ENCODE results near the gene OR2A2. TPM values are rescaled to one million over a fixed set of nuclear protein-coding genes. Genes with fewer than 3 reads are reported as not detected.

Gene OR2A2
- polyA plus RNA-seq, 1 of the 3 experiments (the other 2 are of a cell fraction): not detected

GRCh38 chr7:144105211-144105610 lies 4.2 kb upstream of the OR2A2 start:
- Histone ChIP-seq H3K9me2 (no peaks in the 10 kb centered on the region), H2AFZ (ENCODE audit: low read depth) (no peak overlapping the region), H3K27me3 (ENCODE audit: insufficient read depth) (no peaks in the 10 kb centered on the region; the same call in 1 of the 2 replicates), H3K27ac (ENCODE audit: low read depth in 2 of 2, low read length in 1 of 2) (no peak overlapping the region), H4K20me1 (ENCODE audit: insufficient read depth) (no peaks in the 10 kb centered on the region), H3K4me1 (ENCODE audit: control insufficient read depth in 1 of 2, insufficient read depth in 2 of 2, low read depth in 1 of 2, low read length in 1 of 2) (no peaks in the 10 kb centered on the region), H3K9ac (no peak overlapping the region), H3F3A (replicated peaks; ENCODE audit: insufficient read depth) (no peaks in the 10 kb centered on the region), H3K4me3 (ENCODE audit: low read depth in 2 of 2, low read length in 1 of 2) (no peak overlapping the region), H3K36me3 (replicated peaks in 1 of 2; ENCODE audit: control insufficient read depth in 1 of 2, insufficient read depth in 2 of 2, low read length in 1 of 2) (no peaks in the 10 kb centered on the region), H3K9me3 (no peaks in the 10 kb centered on the region), H3K79me2 (ENCODE audit: insufficient read depth) (no peaks in the 10 kb centered on the region), H3K4me2 (no peak overlapping the region)
- ChIA-PET CTCF (interaction anchor here (0.8 kb wide), 1 partner anchor 23 kb away, joined by 3 read pairs; no protein-coding TSS in a partner anchor), POLR2A (no interaction called here)
- DNase-seq: no peak
- TF ChIP-seq USF1 (IDR thresholded peaks at IDR 0.05; ENCODE audit: borderline replicate concordance, low read depth): no peak
- TF ChIP-seq GATA2 (CRISPR knock-in tag; IDR thresholded peaks at IDR 0.05): no peak
- TF ChIP-seq NRF1 (IDR thresholded peaks at IDR 0.05; ENCODE audit: low read depth, low read length): no peak
- no peak for TF ChIP-seq MEF2A (IDR thresholded peaks at IDR 0.05; ENCODE audit: borderline replicate concordance, low read depth)
- TF ChIP-seq TAF1 (IDR thresholded peaks at IDR 0.05; ENCODE audit: borderline replicate concordance, low read depth, low read length): no peak
- TF ChIP-seq RAD21 (IDR thresholded peaks at IDR 0.05; ENCODE audit: low read length): no peak
- no peak for TF ChIP-seq JUND (IDR thresholded peaks at IDR 0.05)
- no peak for TF ChIP-seq YY1 (IDR thresholded peaks at IDR 0.05; ENCODE audit: low read depth)
- TF ChIP-seq, protein P1, sequence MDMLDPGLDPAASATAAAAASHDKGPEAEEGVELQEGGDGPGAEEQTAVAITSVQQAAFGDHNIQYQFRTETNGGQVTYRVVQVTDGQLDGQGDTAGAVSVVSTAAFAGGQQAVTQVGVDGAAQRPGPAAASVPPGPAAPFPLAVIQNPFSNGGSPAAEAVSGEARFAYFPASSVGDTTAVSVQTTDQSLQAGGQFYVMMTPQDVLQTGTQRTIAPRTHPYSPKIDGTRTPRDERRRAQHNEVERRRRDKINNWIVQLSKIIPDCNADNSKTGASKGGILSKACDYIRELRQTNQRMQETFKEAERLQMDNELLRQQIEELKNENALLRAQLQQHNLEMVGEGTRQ (IDR thresholded peaks at IDR 0.05; ENCODE audit: borderline replicate concordance, low read depth, low read length): no peak
- no peak for TF ChIP-seq RFX5 (IDR thresholded peaks at IDR 0.05; ENCODE audit: low read length)
- TF ChIP-seq POLR2AphosphoS5 (IDR thresholded peaks at IDR 0.05; ENCODE audit: low read depth, low read length): no peak
- TF ChIP-seq, protein P2, sequence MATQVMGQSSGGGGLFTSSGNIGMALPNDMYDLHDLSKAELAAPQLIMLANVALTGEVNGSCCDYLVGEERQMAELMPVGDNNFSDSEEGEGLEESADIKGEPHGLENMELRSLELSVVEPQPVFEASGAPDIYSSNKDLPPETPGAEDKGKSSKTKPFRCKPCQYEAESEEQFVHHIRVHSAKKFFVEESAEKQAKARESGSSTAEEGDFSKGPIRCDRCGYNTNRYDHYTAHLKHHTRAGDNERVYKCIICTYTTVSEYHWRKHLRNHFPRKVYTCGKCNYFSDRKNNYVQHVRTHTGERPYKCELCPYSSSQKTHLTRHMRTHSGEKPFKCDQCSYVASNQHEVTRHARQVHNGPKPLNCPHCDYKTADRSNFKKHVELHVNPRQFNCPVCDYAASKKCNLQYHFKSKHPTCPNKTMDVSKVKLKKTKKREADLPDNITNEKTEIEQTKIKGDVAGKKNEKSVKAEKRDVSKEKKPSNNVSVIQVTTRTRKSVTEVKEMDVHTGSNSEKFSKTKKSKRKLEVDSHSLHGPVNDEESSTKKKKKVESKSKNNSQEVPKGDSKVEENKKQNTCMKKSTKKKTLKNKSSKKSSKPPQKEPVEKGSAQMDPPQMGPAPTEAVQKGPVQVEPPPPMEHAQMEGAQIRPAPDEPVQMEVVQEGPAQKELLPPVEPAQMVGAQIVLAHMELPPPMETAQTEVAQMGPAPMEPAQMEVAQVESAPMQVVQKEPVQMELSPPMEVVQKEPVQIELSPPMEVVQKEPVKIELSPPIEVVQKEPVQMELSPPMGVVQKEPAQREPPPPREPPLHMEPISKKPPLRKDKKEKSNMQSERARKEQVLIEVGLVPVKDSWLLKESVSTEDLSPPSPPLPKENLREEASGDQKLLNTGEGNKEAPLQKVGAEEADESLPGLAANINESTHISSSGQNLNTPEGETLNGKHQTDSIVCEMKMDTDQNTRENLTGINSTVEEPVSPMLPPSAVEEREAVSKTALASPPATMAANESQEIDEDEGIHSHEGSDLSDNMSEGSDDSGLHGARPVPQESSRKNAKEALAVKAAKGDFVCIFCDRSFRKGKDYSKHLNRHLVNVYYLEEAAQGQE (IDR thresholded peaks at IDR 0.05; ENCODE audit: low read depth, low read length): no peak
- TF ChIP-seq MAX (IDR thresholded peaks at IDR 0.05; ENCODE audit: low read depth): no peak
- no peak for TF ChIP-seq CHD2 (IDR thresholded peaks at IDR 0.05; ENCODE audit: low read length, partially characterized antibody)
- no peak for TF ChIP-seq NFIC (IDR thresholded peaks at IDR 0.05; ENCODE audit: borderline replicate concordance)
- TF ChIP-seq ELF1 (IDR thresholded peaks at IDR 0.05): no peak
- no peak for TF ChIP-seq GABPA (IDR thresholded peaks at IDR 0.05; ENCODE audit: low read depth)
- TF ChIP-seq RCOR1 (IDR thresholded peaks at IDR 0.05; ENCODE audit: low read length): no peak
- TF ChIP-seq TCF12 (IDR thresholded peaks at IDR 0.05): no peak
